PC-9 (cell line): ENCODE results near the gene INPP5A.

Experiments
- CTCF ChIP-seq: fragments of 200-600 bp; sonication (generic); conservative IDR thresholded peaks from 2 replicates; pipeline ENCODE4 v1.6.1; 2017; ENCODE audit warnings: mixed run types, antibody characterized with exemption, mild to moderate bottlenecking, moderate library complexity
- EZH2 ChIP-seq: fragments of 200-600 bp; sonication (generic); IDR thresholded peaks from 2 replicates; pipeline ENCODE4 v1.8.0; 2017; ENCODE audit warnings: antibody characterized with exemption, low read depth

- TF ChIP-seq EZH2 (no peak), CTCF (no peak)
Measured at GRCh38 chr10:132512052-132512442, 25.5 kb upstream of the INPP5A start.
